Choroid plexus epithelial cell (primary cell): ENCODE data around the gene KYAT1.

Experiments used
- DNase-seq: peaks from one replicate; pipeline ENCODE4 v3.0.0-alpha.2; 2010; ENCODE audit warnings: low read depth
- H3K4me3 ChIP-seq: 2 replicates; pipeline ENCODE4 v1.5.1; 2011; ENCODE audit warnings: low read depth, mild to moderate bottlenecking, control low read depth, low read length, moderate library complexity
- TF ChIP-seq, protein P1 (sequence below): conservative IDR thresholded peaks from 2 replicates; pipeline ENCODE4 v1.5.1; 2011; ENCODE audit warnings: low read depth, mild to moderate bottlenecking, control low read depth, inconsistent platforms, low read length, moderate library complexity

The KYAT1 gene

GRCh38 chr9:128913995-128914772 is 32.4 kb upstream of the KYAT1 start:
- TF ChIP-seq, protein P1, sequence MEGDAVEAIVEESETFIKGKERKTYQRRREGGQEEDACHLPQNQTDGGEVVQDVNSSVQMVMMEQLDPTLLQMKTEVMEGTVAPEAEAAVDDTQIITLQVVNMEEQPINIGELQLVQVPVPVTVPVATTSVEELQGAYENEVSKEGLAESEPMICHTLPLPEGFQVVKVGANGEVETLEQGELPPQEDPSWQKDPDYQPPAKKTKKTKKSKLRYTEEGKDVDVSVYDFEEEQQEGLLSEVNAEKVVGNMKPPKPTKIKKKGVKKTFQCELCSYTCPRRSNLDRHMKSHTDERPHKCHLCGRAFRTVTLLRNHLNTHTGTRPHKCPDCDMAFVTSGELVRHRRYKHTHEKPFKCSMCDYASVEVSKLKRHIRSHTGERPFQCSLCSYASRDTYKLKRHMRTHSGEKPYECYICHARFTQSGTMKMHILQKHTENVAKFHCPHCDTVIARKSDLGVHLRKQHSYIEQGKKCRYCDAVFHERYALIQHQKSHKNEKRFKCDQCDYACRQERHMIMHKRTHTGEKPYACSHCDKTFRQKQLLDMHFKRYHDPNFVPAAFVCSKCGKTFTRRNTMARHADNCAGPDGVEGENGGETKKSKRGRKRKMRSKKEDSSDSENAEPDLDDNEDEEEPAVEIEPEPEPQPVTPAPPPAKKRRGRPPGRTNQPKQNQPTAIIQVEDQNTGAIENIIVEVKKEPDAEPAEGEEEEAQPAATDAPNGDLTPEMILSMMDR: no peak
- no peak overlapping the region for H3K4me3 ChIP-seq
- no peak for DNase-seq

- no peak overlapping the region for H3K4me3 ChIP-seq
Measured at GRCh38 chr9:128913048-128913900, 31.5 kb upstream of the KYAT1 start.

DNA sequence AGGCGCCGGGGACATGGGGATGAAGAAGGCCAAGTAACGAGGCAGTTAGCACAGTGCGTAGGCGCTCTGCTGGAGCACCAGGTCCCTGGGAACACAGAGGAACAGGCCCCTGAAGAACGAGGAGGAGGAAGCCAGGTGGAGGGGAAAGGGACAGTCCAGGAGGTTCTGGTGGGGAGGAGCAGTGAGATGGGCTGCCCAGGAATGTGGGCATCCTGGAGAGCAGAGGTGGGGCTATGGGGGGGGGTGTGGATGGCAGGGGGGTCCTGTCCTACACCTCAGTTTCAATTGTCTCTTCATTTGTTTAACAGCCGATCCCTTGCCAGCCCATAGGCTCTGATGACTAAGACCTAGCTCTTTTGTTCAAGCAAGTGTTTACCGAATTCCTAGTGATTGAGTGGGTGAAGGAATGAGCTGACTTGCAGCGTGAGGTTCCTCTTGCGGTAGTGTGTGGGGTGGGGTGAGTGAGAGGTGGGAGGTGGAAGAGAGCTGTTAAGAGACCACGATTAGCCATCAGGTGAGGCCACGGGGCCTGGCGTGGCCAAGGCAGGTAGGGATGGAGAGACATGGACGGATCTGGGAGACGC is 30.6 kb upstream of the KYAT1 start:
- no peak overlapping the region for H3K4me3 ChIP-seq
- DNase-seq: peak; percentile 86
- TF ChIP-seq, protein P1: no peak

More at GRCh38 chr9:128913048-128913900, 31.5 kb upstream of the KYAT1 start:
- TF ChIP-seq, protein P1: no peak
- no peak for DNase-seq

DNA sequence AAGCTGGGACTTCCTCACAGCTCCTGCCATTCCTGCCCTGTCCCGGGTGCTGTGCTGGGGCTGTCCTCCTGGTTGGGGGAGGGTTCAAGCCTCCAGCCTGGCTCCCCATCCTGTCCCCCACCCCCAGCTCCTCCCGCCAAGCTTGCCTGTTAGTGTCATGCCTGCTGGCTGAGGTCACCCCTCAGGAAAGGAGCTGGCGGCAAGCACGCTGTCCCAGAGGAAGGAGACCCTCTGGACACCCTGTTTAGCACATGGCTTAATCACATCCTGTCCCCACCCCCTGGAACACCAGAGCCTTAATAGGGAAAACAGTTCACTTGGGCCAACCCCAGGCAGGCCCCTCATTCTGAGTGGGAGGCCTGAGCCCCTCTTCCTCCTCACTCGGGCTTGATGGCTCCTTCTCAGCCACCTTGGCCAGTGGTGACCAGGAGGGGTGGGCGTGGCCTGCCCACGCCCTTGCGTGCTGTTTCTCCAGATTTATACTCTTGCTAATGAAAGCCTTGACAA is 29.8 kb upstream of the KYAT1 start:
- TF ChIP-seq, protein P1: no peak
- H3K4me3 ChIP-seq: no peak overlapping the region
- DNase-seq: no peak

DNA sequence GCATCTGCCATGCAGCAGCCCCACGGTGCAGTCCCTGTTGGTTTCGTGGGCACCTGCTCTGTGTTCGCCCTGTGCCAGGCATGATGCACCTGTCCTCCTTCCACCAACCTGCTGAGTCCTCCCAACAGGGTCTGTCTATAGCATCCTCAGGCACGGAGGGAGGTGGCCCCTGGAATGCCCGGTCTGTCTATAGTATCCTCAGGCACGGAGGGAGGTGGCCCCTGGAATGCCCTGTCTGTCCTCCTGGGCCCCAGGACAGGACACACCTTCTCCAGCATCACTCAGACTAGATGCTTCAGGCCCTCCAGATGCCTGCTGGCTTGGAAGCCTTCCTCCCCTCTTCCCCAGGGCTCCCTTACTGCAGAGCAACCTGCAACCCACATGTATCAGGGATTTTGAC is 29.2 kb upstream of the KYAT1 start:
- TF ChIP-seq, protein P1: no peak
- H3K4me3 ChIP-seq: no peak overlapping the region
- DNase-seq: no peak

DNA sequence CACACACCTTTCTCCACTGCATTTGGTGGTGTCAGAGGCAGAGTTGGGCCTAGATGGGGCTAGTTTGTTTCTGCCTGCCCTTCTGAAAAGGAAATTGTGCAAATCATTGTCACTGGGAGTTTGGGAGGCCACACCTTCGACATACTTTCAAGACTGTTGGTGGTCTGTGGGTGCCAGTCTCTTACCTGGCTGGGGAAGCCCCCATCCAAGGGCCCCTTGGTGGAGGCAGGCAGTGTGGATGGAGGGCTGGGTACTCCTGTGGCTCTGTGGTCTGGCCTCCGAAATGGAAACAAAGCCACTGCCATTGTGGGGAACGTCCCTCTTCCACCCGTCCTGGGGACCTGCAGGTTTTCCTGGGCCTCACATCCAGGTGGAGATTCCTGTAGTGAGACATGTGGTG is 28.1 kb upstream of the KYAT1 start:
- H3K4me3 ChIP-seq: no peak overlapping the region
- TF ChIP-seq, protein P1: no peak
- no peak for DNase-seq
